ENCODE data around the gene FBXW7.

FBXW7 gene

GRCh38 chr4:152508818-152509217 is 27.1 kb downstream of the FBXW7 start:
- ChIA-PET CTCF (interaction anchor here (2.2 to 2.3 kb wide), 2 partner anchors 7 to 131 kb away, joined by 9 to 17 read pairs; no protein-coding TSS in a partner anchor), POLR2A (no interaction called here)
- no peak for DNase-seq (ENCODE audit: low read depth, low spot score)
- TF ChIP-seq CTCF (IDR thresholded peaks at IDR 0.05; ENCODE audit: insufficient read depth, low read length, missing control alignments) = no peak
- no peak overlapping the region for H3K4me3 ChIP-seq (ENCODE audit: low read depth, low read length)

- no peak for TF ChIP-seq CTCF (IDR thresholded peaks at IDR 0.05; ENCODE audit: insufficient read depth, low read length, missing control alignments)
- POLR2A ChIA-PET = no interaction called here
- CTCF ChIA-PET = no interaction called here
- no peak overlapping the region for H3K4me3 ChIP-seq (ENCODE audit: low read depth, low read length)
- no peak for DNase-seq (ENCODE audit: low read depth, low spot score)
Observed at GRCh38 chr4:152508386-152508785, 27.5 kb downstream of the FBXW7 start.

DNA sequence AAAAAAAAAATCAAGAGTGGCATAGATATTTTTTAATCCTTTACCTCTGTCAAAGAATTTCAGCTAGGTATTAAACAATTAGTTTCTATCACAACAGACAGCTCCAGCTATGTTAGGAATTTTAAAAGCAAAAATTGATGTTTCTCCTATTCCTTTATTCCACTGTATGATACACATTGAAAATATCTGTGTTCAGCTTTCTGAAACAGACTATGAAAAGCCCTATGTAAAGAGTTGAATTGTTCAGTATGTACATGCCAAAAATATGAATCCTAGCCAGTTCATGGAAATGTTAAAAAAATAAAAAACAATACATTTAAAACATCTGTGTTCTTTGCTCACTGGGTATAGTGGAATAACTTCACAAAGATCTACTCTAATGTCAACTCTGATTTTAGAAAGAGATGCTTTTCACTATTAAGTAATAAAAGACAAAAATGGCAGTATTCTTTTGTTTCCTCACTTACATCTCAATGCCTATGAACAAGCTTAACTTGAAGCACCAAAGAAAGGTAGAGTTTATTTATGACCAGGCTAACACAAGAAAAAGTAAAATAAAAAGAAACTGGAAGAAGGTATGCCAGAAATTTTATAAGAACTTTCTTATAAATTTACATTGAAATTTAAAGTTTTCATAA is 32.1 kb downstream of the FBXW7 start:
- ChIA-PET CTCF (interaction anchor here (1.2 to 12.5 kb wide), 7 partner anchors 9 to 231 kb away, joined by 3 to 348 read pairs (median 41); no protein-coding TSS in a partner anchor), POLR2A (no interaction called here)
- DNase-seq (ENCODE audit: low read depth, low spot score) = no peak
- no peak for TF ChIP-seq CTCF (IDR thresholded peaks at IDR 0.05; ENCODE audit: insufficient read depth, low read length, missing control alignments)
- no peak overlapping the region for H3K4me3 ChIP-seq (ENCODE audit: low read depth, low read length)

GRCh38 chr4:152501846-152502536 is 33.9 kb downstream of the FBXW7 start:
- H3K4me3 ChIP-seq (ENCODE audit: low read depth, low read length) = no peak overlapping the region
- ChIA-PET POLR2A (no interaction called here), CTCF (interaction anchor here (0.7 to 12.5 kb wide), 47 partner anchors 8 to 625 kb away, joined by 3 to 348 read pairs (median 5); partner anchors contain the start of genes ARFIP1 and TIGD4)
- DNase-seq (ENCODE audit: low read depth, low spot score) = no peak
- TF ChIP-seq CTCF (IDR thresholded peaks at IDR 0.05; ENCODE audit: insufficient read depth, low read length, missing control alignments) = no peak

DNA sequence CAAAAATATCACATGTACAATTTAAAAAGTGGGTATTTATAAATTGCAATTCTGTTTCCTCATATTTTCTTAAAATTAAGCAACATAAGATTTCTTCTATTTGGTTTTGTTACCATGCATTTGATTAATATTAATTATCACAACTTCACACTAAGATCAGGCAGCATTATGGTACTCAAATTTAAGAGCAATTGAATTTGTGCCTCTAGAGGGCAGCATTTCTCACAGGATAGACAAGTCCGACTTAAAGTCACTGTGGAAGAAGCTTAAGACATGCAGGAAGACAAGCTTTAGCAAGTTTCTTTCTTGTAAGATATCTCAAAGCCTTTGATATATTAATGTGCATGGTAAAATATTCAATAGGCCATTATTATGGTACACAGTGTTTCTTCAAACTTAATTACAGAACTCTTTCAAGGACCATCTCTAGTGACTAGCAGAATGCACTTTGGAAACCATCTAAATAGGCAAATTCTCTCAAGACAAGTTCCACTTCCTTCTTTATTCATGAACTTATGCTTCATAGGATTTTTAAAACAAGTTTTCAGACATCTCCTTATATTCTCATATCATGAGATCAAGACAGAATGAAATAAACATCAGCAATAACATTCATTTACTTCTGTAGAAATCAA is 35.0 kb downstream of the FBXW7 start:
- ChIA-PET CTCF (interaction anchor here (0.6 to 12.5 kb wide), 67 partner anchors 9 to 626 kb away, joined by 3 to 348 read pairs (median 4); partner anchors contain the start of genes ARFIP1 and TIGD4), POLR2A (no interaction called here)
- peak; percentile 79 for DNase-seq (ENCODE audit: low read depth, low spot score)
- H3K4me3 ChIP-seq (ENCODE audit: low read depth, low read length) = no peak overlapping the region
- TF ChIP-seq CTCF (IDR thresholded peaks at IDR 0.05; ENCODE audit: insufficient read depth, low read length, missing control alignments) = peak; percentile 51

DNA sequence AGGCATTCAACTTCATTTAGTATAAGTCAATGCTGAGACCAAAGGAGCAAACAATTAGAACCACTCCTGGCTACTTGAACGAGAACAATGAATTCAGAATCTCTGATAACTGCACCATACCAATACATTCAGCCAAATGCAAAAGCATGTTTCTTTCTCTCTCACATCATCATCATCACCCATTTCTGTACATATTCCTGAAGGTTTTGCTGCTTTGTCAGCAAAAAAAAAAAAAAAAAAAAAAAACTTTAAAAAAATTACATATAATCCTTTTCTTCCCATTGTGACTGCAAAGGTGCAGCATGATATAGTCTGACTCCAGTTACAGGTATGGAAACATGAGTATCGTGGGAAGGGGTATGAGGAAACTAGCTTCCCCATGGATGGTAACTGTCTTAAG is 35.6 kb downstream of the FBXW7 start:
- no peak for DNase-seq (ENCODE audit: low read depth, low spot score)
- TF ChIP-seq CTCF (IDR thresholded peaks at IDR 0.05; ENCODE audit: insufficient read depth, low read length, missing control alignments) = no peak
- no peak overlapping the region for H3K4me3 ChIP-seq (ENCODE audit: low read depth, low read length)
- ChIA-PET CTCF (interaction anchor here (0.9 to 12.5 kb wide), 34 partner anchors 8 to 626 kb away, joined by 3 to 348 read pairs (median 5); no protein-coding TSS in a partner anchor), POLR2A (no interaction called here)

Measured in AG04449 (cell line).